Activated CD4-positive, alpha-beta T cell treated with anti-CD3 and anti-CD28 coated beads, Interleukin-2, amount 50 U/mL, for 24 hours (primary cell): ENCODE results near the gene SLC38A10.

Source experiments
- DNase-seq, 2 donors: peaks; one replicate each; pipeline ENCODE4 v3.0.0-alpha.2; 2020; ENCODE audit warnings: low read depth in 1 of 2, low spot score in 1 of 2

SLC38A10 gene

GRCh38 chr17:81295031-81295675, at the start of gene SLC38A10:
SLC38A10 (minus strand) TSS chr17:81295307; CDS start chr17:81294921, 386 bp downstream.
- peak; percentile 83 to 86 for DNase-seq

GRCh38 chr17:81342269-81343070, 47.4 kb upstream of the SLC38A10 start:
- no peak for DNase-seq

GRCh38 chr17:81341516-81342268, 46.6 kb upstream of the SLC38A10 start:
- DNase-seq = no peak

- no peak for DNase-seq
Measured at GRCh38 chr17:81340607-81341515, 45.8 kb upstream of the SLC38A10 start.

- DNase-seq = no peak
Measured at GRCh38 chr17:81339534-81340296, 44.6 kb upstream of the SLC38A10 start.

- no peak for DNase-seq
Measured at GRCh38 chr17:81339191-81339533, 44.1 kb upstream of the SLC38A10 start.

- DNase-seq = no peak
Measured at GRCh38 chr17:81338274-81339190, 43.4 kb upstream of the SLC38A10 start.

- no peak for DNase-seq
Measured at GRCh38 chr17:81337476-81337879, 42.4 kb upstream of the SLC38A10 start.

GRCh38 chr17:81336930-81337325, 41.8 kb upstream of the SLC38A10 start:
- DNase-seq = no peak

- DNase-seq = no peak
Measured at GRCh38 chr17:81336296-81336929, 41.3 kb upstream of the SLC38A10 start.

GRCh38 chr17:81335773-81336157, 40.7 kb upstream of the SLC38A10 start:
- DNase-seq = no peak

GRCh38 chr17:81334987-81335772, 40.1 kb upstream of the SLC38A10 start:
- no peak for DNase-seq

- DNase-seq = no peak
Measured at GRCh38 chr17:81334391-81334901, 39.3 kb upstream of the SLC38A10 start.

- DNase-seq = no peak
Measured at GRCh38 chr17:81333616-81334368, 38.7 kb upstream of the SLC38A10 start.

- DNase-seq = no peak
Measured at GRCh38 chr17:81332914-81333528, 37.9 kb upstream of the SLC38A10 start.

- no peak for DNase-seq
Measured at GRCh38 chr17:81332118-81332834, 37.2 kb upstream of the SLC38A10 start.
